HEK293 (cell line): ENCODE measurements around the gene DIRAS1.

ENCODE experiments used
- KLF1 ChIP-seq: fragments of 450-650 bp; formaldehyde crosslinking; IDR thresholded peaks from 2 replicates; pipeline ENCODE4 v1.5.1; 2016; ENCODE audit warnings: missing biosample characterization, missing genetic modification characterization
- KLF10 ChIP-seq: fragments of 450-650 bp; IDR thresholded peaks from 2 replicates; pipeline ENCODE4 v1.5.1; 2018; ENCODE audit warnings: missing biosample characterization, mild to moderate bottlenecking, missing genetic modification characterization
- PRDM4 ChIP-seq: fragments of 450-650 bp; formaldehyde crosslinking; IDR thresholded peaks from 2 replicates; pipeline ENCODE4 v1.5.1; 2017; ENCODE audit warnings: missing biosample characterization, missing genetic modification characterization
- ZBTB10 ChIP-seq: fragments of 450-650 bp; formaldehyde crosslinking; IDR thresholded peaks from 2 replicates; pipeline ENCODE4 v1.5.1; 2016; ENCODE audit warnings: missing biosample characterization, missing genetic modification characterization
- ZBTB21 ChIP-seq: fragments of 450-650 bp; formaldehyde crosslinking; IDR thresholded peaks from 2 replicates; pipeline ENCODE4 v1.5.1; 2017; ENCODE audit warnings: missing biosample characterization, missing genetic modification characterization
- ZIC2 ChIP-seq: fragments of 450-650 bp; formaldehyde crosslinking; IDR thresholded peaks from 2 replicates; pipeline ENCODE4 v1.5.1; 2016; ENCODE audit warnings: missing biosample characterization, missing genetic modification characterization
- ZNF146 ChIP-seq: fragments of 450-650 bp; formaldehyde crosslinking; IDR thresholded peaks from 2 replicates; pipeline ENCODE4 v1.5.1; 2016; ENCODE audit warnings: missing biosample characterization, missing genetic modification characterization
- ZNF184 ChIP-seq: fragments of 450-650 bp; IDR thresholded peaks from 2 replicates; pipeline ENCODE4 v1.5.1; 2018; ENCODE audit warnings: missing biosample characterization, mild to moderate bottlenecking, missing genetic modification characterization
- ZNF19 ChIP-seq: fragments of 450-650 bp; formaldehyde crosslinking; IDR thresholded peaks from 2 replicates; pipeline ENCODE4; 2016; ENCODE audit warnings: missing biosample characterization, missing genetic modification characterization, low read depth
- ZNF24 ChIP-seq: fragments of 450-650 bp; formaldehyde crosslinking; IDR thresholded peaks from 2 replicates; pipeline ENCODE4 v1.5.1; 2016; ENCODE audit warnings: missing biosample characterization, missing genetic modification characterization
- ZNF394 ChIP-seq: fragments of 450-650 bp; formaldehyde crosslinking; IDR thresholded peaks from 2 replicates; pipeline ENCODE4 v1.5.1; 2016; ENCODE audit warnings: missing biosample characterization, missing genetic modification characterization, mild to moderate bottlenecking, moderate library complexity, borderline replicate concordance
- ZNF426 ChIP-seq: fragments of 450-650 bp; formaldehyde crosslinking; IDR thresholded peaks from 2 replicates; pipeline ENCODE4 v1.5.1; 2017; ENCODE audit warnings: missing biosample characterization, missing genetic modification characterization, mild to moderate bottlenecking, inconsistent platforms, moderate library complexity
- ZNF768 ChIP-seq: fragments of 450-650 bp; formaldehyde crosslinking; IDR thresholded peaks from 2 replicates; pipeline ENCODE4 v1.5.1; 2018; ENCODE audit warnings: missing biosample characterization, mild to moderate bottlenecking, missing genetic modification characterization
- ZNF776 ChIP-seq: fragments of 450-650 bp; formaldehyde crosslinking; IDR thresholded peaks from 2 replicates; pipeline ENCODE4 v1.5.0; 2017; ENCODE audit warnings: missing biosample characterization, missing genetic modification characterization, borderline replicate concordance
- ZNF777 ChIP-seq: fragments of 450-650 bp; formaldehyde crosslinking; IDR thresholded peaks from 2 replicates; pipeline ENCODE4 v1.5.1; 2017; ENCODE audit warnings: missing biosample characterization, missing genetic modification characterization, borderline replicate concordance
- ZSCAN5A ChIP-seq: fragments of 450-650 bp; formaldehyde crosslinking; IDR thresholded peaks from 2 replicates; pipeline ENCODE4 v1.5.1; 2016; ENCODE audit warnings: missing biosample characterization, missing genetic modification characterization
- TF ChIP-seq, protein P1 (sequence below): fragments of 450-650 bp; formaldehyde crosslinking; IDR thresholded peaks from 2 replicates; pipeline ENCODE4 v1.5.1; 2016; ENCODE audit warnings: missing biosample characterization, missing genetic modification characterization
- TF ChIP-seq, protein P2 (sequence below): fragments of 450-650 bp; formaldehyde crosslinking; IDR thresholded peaks from 2 replicates; pipeline ENCODE4 v1.5.0; 2017; ENCODE audit warnings: missing biosample characterization, missing genetic modification characterization, borderline replicate concordance
- TF ChIP-seq, protein P3 (sequence below): fragments of 450-650 bp; formaldehyde crosslinking; IDR thresholded peaks from 2 replicates; pipeline ENCODE4 v1.5.1; 2016; ENCODE audit warnings: missing biosample characterization, missing genetic modification characterization

Gene DIRAS1

GRCh38 chr19:2702170-2703076 lies 18.7 kb downstream of the DIRAS1 start, which contains the start of gene GNG7 (continued):
- TF ChIP-seq ZBTB10 (tag by site-specific recombination) (peak; percentile 95), ZNF768 (tag by site-specific recombination) (no peak), ZIC2 (tag by site-specific recombination) (no peak), PRDM4 (tag by site-specific recombination) (no peak), ZBTB21 (tag by site-specific recombination) (peak; percentile 97), ZNF426 (no peak), ZNF776 (no peak), ZNF146 (tag by site-specific recombination) (no peak), ZSCAN5A (tag by site-specific recombination) (no peak), ZNF24 (0 out of 2 replicates have a peak, but pooled peaks have one; percentile 30), KLF10 (tag by site-specific recombination) (peak; percentile 78; the same call in 1 of the 2 replicates), ZNF19 (tag by site-specific recombination) (no peak), KLF1 (tag by site-specific recombination) (no peak), ZNF777 (tag by site-specific recombination) (no peak), ZNF394 (peak; percentile 19; the same call in 1 of the 2 replicates), ZNF184 (tag by site-specific recombination) (no peak)
- TF ChIP-seq, protein P1, sequence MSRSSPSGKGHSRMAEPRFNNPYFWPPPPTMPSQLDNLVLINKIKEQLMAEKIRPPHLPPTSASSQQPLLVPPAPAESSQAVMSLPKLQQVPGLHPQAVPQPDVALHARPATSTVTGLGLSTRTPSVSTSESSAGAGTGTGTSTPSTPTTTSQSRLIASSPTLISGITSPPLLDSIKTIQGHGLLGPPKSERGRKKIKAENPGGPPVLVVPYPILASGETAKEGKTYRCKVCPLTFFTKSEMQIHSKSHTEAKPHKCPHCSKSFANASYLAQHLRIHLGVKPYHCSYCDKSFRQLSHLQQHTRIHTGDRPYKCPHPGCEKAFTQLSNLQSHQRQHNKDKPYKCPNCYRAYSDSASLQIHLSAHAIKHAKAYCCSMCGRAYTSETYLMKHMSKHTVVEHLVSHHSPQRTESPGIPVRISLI: no peak
- TF ChIP-seq, protein P2, sequence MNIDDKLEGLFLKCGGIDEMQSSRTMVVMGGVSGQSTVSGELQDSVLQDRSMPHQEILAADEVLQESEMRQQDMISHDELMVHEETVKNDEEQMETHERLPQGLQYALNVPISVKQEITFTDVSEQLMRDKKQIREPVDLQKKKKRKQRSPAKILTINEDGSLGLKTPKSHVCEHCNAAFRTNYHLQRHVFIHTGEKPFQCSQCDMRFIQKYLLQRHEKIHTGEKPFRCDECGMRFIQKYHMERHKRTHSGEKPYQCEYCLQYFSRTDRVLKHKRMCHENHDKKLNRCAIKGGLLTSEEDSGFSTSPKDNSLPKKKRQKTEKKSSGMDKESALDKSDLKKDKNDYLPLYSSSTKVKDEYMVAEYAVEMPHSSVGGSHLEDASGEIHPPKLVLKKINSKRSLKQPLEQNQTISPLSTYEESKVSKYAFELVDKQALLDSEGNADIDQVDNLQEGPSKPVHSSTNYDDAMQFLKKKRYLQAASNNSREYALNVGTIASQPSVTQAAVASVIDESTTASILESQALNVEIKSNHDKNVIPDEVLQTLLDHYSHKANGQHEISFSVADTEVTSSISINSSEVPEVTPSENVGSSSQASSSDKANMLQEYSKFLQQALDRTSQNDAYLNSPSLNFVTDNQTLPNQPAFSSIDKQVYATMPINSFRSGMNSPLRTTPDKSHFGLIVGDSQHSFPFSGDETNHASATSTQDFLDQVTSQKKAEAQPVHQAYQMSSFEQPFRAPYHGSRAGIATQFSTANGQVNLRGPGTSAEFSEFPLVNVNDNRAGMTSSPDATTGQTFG (tag by site-specific recombination): no peak
- TF ChIP-seq, protein P3, sequence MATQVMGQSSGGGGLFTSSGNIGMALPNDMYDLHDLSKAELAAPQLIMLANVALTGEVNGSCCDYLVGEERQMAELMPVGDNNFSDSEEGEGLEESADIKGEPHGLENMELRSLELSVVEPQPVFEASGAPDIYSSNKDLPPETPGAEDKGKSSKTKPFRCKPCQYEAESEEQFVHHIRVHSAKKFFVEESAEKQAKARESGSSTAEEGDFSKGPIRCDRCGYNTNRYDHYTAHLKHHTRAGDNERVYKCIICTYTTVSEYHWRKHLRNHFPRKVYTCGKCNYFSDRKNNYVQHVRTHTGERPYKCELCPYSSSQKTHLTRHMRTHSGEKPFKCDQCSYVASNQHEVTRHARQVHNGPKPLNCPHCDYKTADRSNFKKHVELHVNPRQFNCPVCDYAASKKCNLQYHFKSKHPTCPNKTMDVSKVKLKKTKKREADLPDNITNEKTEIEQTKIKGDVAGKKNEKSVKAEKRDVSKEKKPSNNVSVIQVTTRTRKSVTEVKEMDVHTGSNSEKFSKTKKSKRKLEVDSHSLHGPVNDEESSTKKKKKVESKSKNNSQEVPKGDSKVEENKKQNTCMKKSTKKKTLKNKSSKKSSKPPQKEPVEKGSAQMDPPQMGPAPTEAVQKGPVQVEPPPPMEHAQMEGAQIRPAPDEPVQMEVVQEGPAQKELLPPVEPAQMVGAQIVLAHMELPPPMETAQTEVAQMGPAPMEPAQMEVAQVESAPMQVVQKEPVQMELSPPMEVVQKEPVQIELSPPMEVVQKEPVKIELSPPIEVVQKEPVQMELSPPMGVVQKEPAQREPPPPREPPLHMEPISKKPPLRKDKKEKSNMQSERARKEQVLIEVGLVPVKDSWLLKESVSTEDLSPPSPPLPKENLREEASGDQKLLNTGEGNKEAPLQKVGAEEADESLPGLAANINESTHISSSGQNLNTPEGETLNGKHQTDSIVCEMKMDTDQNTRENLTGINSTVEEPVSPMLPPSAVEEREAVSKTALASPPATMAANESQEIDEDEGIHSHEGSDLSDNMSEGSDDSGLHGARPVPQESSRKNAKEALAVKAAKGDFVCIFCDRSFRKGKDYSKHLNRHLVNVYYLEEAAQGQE (tag by site-specific recombination): peak; percentile 29; the same call in 1 of the 2 replicates
